Measurements from ENCODE around the gene SLC5A3.

DNA sequence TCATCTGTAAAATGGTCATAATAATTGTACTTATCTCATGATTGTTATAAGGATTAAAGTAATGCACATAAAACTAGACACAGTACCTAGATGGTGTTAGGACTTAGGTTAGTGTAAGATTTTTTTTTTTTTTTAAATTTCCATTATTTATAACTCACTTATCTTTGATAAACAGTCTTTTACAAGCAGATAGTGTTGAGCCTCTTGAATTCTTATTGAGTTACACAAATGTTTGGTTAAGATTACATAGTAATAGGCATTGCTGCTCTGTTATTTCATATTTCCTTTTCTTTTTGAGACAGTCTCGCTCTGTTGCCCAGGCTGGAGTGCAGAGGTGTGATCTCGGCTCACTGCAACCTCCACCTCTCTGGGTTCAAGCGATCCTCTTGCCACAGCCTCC lies 15.4 kb downstream of the SLC5A3 start:
- TF ChIP-seq POLR2AphosphoS5 (IDR thresholded peaks at IDR 0.05; ENCODE audit: low read depth, low read length) (no peak), SPI1 (IDR thresholded peaks at IDR 0.05; ENCODE audit: low read depth, low read length) (no peak)

Measured in GM12891 (cell line).